ENCODE results near the gene TRPM3.
"Not testable (repeated sequence)": the region's sequence is repeated elsewhere in the genome, so short reads cannot be mapped to it uniquely, and the experiment has no call there.

DNA sequence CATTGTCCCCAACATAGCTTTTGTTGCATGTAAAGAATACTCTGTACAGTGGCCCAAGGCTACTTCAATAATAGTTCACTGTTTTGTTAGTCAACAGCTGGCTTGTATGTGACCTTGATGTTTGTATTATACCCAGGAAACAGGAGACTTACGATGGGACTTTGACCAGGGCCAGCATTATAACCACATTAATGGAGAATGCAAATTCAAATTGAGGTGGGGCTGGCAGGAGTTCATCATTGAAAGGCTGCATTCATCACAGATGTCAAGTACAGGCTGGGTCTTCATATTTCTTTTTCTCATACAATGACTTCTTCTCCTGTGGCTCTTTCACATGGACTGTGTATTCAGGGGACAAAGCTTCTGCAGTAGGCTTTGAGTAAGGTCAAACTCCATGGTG, 396.6 kb downstream of the TRPM3 start:
- TF ChIP-seq, protein P1, sequence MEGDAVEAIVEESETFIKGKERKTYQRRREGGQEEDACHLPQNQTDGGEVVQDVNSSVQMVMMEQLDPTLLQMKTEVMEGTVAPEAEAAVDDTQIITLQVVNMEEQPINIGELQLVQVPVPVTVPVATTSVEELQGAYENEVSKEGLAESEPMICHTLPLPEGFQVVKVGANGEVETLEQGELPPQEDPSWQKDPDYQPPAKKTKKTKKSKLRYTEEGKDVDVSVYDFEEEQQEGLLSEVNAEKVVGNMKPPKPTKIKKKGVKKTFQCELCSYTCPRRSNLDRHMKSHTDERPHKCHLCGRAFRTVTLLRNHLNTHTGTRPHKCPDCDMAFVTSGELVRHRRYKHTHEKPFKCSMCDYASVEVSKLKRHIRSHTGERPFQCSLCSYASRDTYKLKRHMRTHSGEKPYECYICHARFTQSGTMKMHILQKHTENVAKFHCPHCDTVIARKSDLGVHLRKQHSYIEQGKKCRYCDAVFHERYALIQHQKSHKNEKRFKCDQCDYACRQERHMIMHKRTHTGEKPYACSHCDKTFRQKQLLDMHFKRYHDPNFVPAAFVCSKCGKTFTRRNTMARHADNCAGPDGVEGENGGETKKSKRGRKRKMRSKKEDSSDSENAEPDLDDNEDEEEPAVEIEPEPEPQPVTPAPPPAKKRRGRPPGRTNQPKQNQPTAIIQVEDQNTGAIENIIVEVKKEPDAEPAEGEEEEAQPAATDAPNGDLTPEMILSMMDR (IDR thresholded peaks at IDR 0.05): not testable (repeated sequence)
- TF ChIP-seq EP300 (IDR thresholded peaks at IDR 0.05): not testable (repeated sequence)
